ACC112 (cell line): ENCODE results near the gene HNRNPAB.
"Not testable (repeated sequence)": the region's sequence is repeated elsewhere in the genome, so short reads cannot be mapped to it uniquely, and the experiment has no call there.

Experiments
- H2AFZ ChIP-seq: fragments of 200-600 bp; sonication (generic); one replicate; pipeline ENCODE4 v1.6.0; 2017; ENCODE audit warnings: antibody characterized with exemption, low read length; ENCODE audit not compliant: unreplicated experiment
- H3K27ac ChIP-seq: fragments of 200-600 bp; sonication (generic); 2 replicates; pipeline ENCODE4 v1.5.1; 2014; ENCODE audit warnings: low read depth, mild to moderate bottlenecking, antibody characterized with exemption, low read length, moderate library complexity
- H3K27me3 ChIP-seq: fragments of 200-600 bp; sonication (generic); 2 replicates; pipeline ENCODE4 v1.6.1; 2014; ENCODE audit warnings: mild to moderate bottlenecking, antibody characterized with exemption, low read length, moderate library complexity, mixed read lengths; ENCODE audit not compliant: insufficient read depth
- H3K36me3 ChIP-seq: fragments of 200-600 bp; sonication (generic); 2 replicates; pipeline ENCODE4 v1.6.1; 2016; ENCODE audit warnings: mild to moderate bottlenecking, antibody characterized with exemption, low read length, moderate library complexity, mixed read lengths; ENCODE audit not compliant: insufficient read depth
- H3K4me1 ChIP-seq: fragments of 200-600 bp; sonication (generic); one replicate; pipeline ENCODE4 v1.6.1; 2016; ENCODE audit warnings: low read length, mixed read lengths; ENCODE audit not compliant: insufficient read depth, unreplicated experiment, control insufficient read depth
- H3K4me3 ChIP-seq: fragments of 200-600 bp; sonication (generic); 2 replicates; pipeline ENCODE4 v1.5.1; 2014; ENCODE audit warnings: mild to moderate bottlenecking, low read depth, low read length
- H3K79me2 ChIP-seq: fragments of 200-600 bp; sonication (generic); one replicate; pipeline ENCODE4 v1.6.0; 2016; ENCODE audit warnings: low read length; ENCODE audit not compliant: control insufficient read depth, unreplicated experiment, insufficient read depth

HNRNPAB gene

GRCh38 chr5:178196281-178196812 is 8.0 kb upstream of the HNRNPAB start:
- Histone ChIP-seq H3K4me1 (no peaks in the 10 kb centered on the region), H3K79me2 (no peaks in the 10 kb centered on the region), H3K4me3 (no peak overlapping the region), H3K27me3 (peaks cover 13% of the 10 kb centered on the region), H3K27ac (no peak overlapping the region), H2AFZ (no peak overlapping the region), H3K36me3 (no peaks in the 10 kb centered on the region)

GRCh38 chr5:178196986-178197385 is 7.3 kb upstream of the HNRNPAB start:
- Histone ChIP-seq H3K27me3 (peaks cover 13% of the 10 kb centered on the region), H3K79me2 (no peaks in the 10 kb centered on the region), H3K4me3 (no peak overlapping the region), H3K27ac (no peak overlapping the region), H3K36me3 (no peaks in the 10 kb centered on the region), H2AFZ (no peak overlapping the region), H3K4me1 (peaks cover 3% of the 10 kb centered on the region)

GRCh38 chr5:178198151-178198550 is 6.2 kb upstream of the HNRNPAB start:
- not testable (repeated sequence) for H2AFZ ChIP-seq

GRCh38 chr5:178198706-178199105 is 5.6 kb upstream of the HNRNPAB start:
- H3K36me3 ChIP-seq = no peaks in the 10 kb centered on the region
- peaks cover 5% of the 10 kb centered on the region for H3K4me1 ChIP-seq
- peaks cover 12% of the 10 kb centered on the region for H3K27me3 ChIP-seq
- H3K27ac ChIP-seq = no peak overlapping the region
- no peak overlapping the region for H3K4me3 ChIP-seq
- H2AFZ ChIP-seq = no peak overlapping the region
- no peaks in the 10 kb centered on the region for H3K79me2 ChIP-seq

More at GRCh38 chr5:178198151-178198550, 6.2 kb upstream of the HNRNPAB start:
- H3K4me1 ChIP-seq, H3K36me3 ChIP-seq, H3K79me2 ChIP-seq, H3K27ac ChIP-seq, H3K4me3 ChIP-seq: not testable (repeated sequence)
- peaks cover 13% of the 10 kb centered on the region for H3K27me3 ChIP-seq

GRCh38 chr5:178199581-178200434 is 4.5 kb upstream of the HNRNPAB start:
- peaks cover 4% of the 10 kb centered on the region for H3K79me2 ChIP-seq
- no peak overlapping the region for H3K4me3 ChIP-seq
- no peak overlapping the region for H3K27ac ChIP-seq
- peaks cover 5% of the 10 kb centered on the region for H3K4me1 ChIP-seq
- peaks cover 1% of the 10 kb centered on the region; the same call in 1 of the 2 replicates for H3K27me3 ChIP-seq
- no peak overlapping the region for H2AFZ ChIP-seq
- H3K36me3 ChIP-seq = no peaks in the 10 kb centered on the region

GRCh38 chr5:178201221-178201926 is 3.0 kb upstream of the HNRNPAB start:
- Histone ChIP-seq H3K27ac (no peak overlapping the region), H3K4me1 (peaks cover 11% of the 10 kb centered on the region), H3K79me2 (peaks cover 20% of the 10 kb centered on the region), H2AFZ (no peak overlapping the region), H3K4me3 (no peak overlapping the region), H3K36me3 (peaks cover 11% of the 10 kb centered on the region), H3K27me3 (no peaks in the 10 kb centered on the region)

- H3K27me3 ChIP-seq = no peaks in the 10 kb centered on the region
- H3K79me2 ChIP-seq = peaks cover 25% of the 10 kb centered on the region
- no peak overlapping the region for H3K4me3 ChIP-seq
- H3K36me3 ChIP-seq = peaks cover 16% of the 10 kb centered on the region
- H2AFZ ChIP-seq = no peak overlapping the region
- H3K4me1 ChIP-seq = peaks cover 16% of the 10 kb centered on the region
- H3K27ac ChIP-seq = no peak overlapping the region
Measured at GRCh38 chr5:178201927-178202235, 2.5 kb upstream of the HNRNPAB start.

- H3K4me3 ChIP-seq = no peak overlapping the region
- H3K79me2 ChIP-seq = peaks cover 32% of the 10 kb centered on the region
- H3K4me1 ChIP-seq = peaks cover 22% of the 10 kb centered on the region
Measured at GRCh38 chr5:178202541-178202940, 1.8 kb upstream of the HNRNPAB start.

GRCh38 chr5:178203670-178204181 is 607 bp upstream of the HNRNPAB start:
- peak overlapping the region; percentile 97 for H3K4me3 ChIP-seq
- H3K27me3 ChIP-seq = no peaks in the 10 kb centered on the region
- peaks cover 43% of the 10 kb centered on the region for H3K79me2 ChIP-seq
- peaks cover 28% of the 10 kb centered on the region for H3K4me1 ChIP-seq
- H3K36me3 ChIP-seq = peaks cover 31% of the 10 kb centered on the region
- H2AFZ ChIP-seq = peak overlapping the region; percentile 69
- H3K27ac ChIP-seq = peak overlapping the region; percentile 13; the same call in 1 of the 2 replicates

More at GRCh38 chr5:178202541-178202940, 1.8 kb upstream of the HNRNPAB start:
- H3K27me3 ChIP-seq = no peaks in the 10 kb centered on the region
- no peak overlapping the region for H2AFZ ChIP-seq
- peaks cover 22% of the 10 kb centered on the region for H3K36me3 ChIP-seq
- no peak overlapping the region for H3K27ac ChIP-seq

GRCh38 chr5:178204935-178205748 is 809 bp downstream of the HNRNPAB start:
- H3K4me1 ChIP-seq = peaks cover 28% of the 10 kb centered on the region
- H2AFZ ChIP-seq = peak overlapping the region; percentile 44
- peaks cover 54% of the 10 kb centered on the region for H3K79me2 ChIP-seq
- peak overlapping the region; percentile 97 for H3K4me3 ChIP-seq
- H3K27ac ChIP-seq = peak overlapping the region; percentile 77
- no peaks in the 10 kb centered on the region for H3K27me3 ChIP-seq
- peaks cover 39% of the 10 kb centered on the region for H3K36me3 ChIP-seq
